HT-29 (cell line): ENCODE measurements around the gene LCN9. TPM values are rescaled to one million over a fixed set of nuclear protein-coding genes. Genes with fewer than 3 reads are reported as not detected.
"Not testable (repeated sequence)": the region's sequence is repeated elsewhere in the genome, so short reads cannot be mapped to it uniquely, and the experiment has no call there.

Source experiments
- DNase-seq: peaks from one replicate; pipeline ENCODE4 v3.0.0-alpha.2; 2015; ENCODE audit warnings: low spot score
- total RNA-seq: library from RNA; depleted of rRNA; stranded (reverse); fragments of >200 nt; shearing (Covaris generic); gene quantifications from 2 replicates; pipeline ENCODE4 v1.2.3, GENCODE V29; 2014

Gene LCN9
- total RNA-seq, 1 experiment from 2014 or later: not detected

GRCh38 chr9:135671591-135672041, 8.5 kb downstream of the LCN9 start:
- DNase-seq: no peak

GRCh38 chr9:135672786-135673185, 9.7 kb downstream of the LCN9 start:
- not testable (repeated sequence) for DNase-seq

GRCh38 chr9:135673941-135674340, 10.8 kb downstream of the LCN9 start:
- DNase-seq: no peak

- no peak for DNase-seq
Observed at GRCh38 chr9:135674977-135675376, 11.9 kb downstream of the LCN9 start.

- no peak for DNase-seq
Observed at GRCh38 chr9:135676891-135677290, 13.8 kb downstream of the LCN9 start.

- no peak for DNase-seq
Observed at GRCh38 chr9:135677641-135678168, 14.6 kb downstream of the LCN9 start.

- DNase-seq: no peak
Observed at GRCh38 chr9:135678236-135679017, 15.3 kb downstream of the LCN9 start.

- no peak for DNase-seq
Observed at GRCh38 chr9:135680056-135680455, 16.9 kb downstream of the LCN9 start.

- no peak for DNase-seq
Observed at GRCh38 chr9:135681161-135681560, 18.1 kb downstream of the LCN9 start.

GRCh38 chr9:135683401-135684034, 20.4 kb downstream of the LCN9 start:
- DNase-seq: no peak

GRCh38 chr9:135684691-135685090, 21.6 kb downstream of the LCN9 start:
- no peak for DNase-seq

GRCh38 chr9:135687216-135687615, 24.1 kb downstream of the LCN9 start:
- no peak for DNase-seq

GRCh38 chr9:135689011-135689410, 25.9 kb downstream of the LCN9 start:
- no peak for DNase-seq

- no peak for DNase-seq
Observed at GRCh38 chr9:135690836-135691570, 27.9 kb downstream of the LCN9 start.

GRCh38 chr9:135692410-135692809, 29.3 kb downstream of the LCN9 start:
- no peak for DNase-seq

- DNase-seq: no peak
Observed at GRCh38 chr9:135693265-135693664, 30.2 kb downstream of the LCN9 start.

GRCh38 chr9:135693771-135694170, 30.7 kb downstream of the LCN9 start:
- DNase-seq: no peak

- no peak for DNase-seq
Observed at GRCh38 chr9:135694414-135694813, 31.3 kb downstream of the LCN9 start.

- no peak for DNase-seq
Observed at GRCh38 chr9:135695036-135695435, 31.9 kb downstream of the LCN9 start.

- no peak for DNase-seq
Observed at GRCh38 chr9:135695642-135696041, 32.5 kb downstream of the LCN9 start.

- no peak for DNase-seq
Observed at GRCh38 chr9:135696446-135696845, 33.3 kb downstream of the LCN9 start.

- no peak for DNase-seq
Observed at GRCh38 chr9:135697226-135697625, 34.1 kb downstream of the LCN9 start.
